Activated T-helper 1 cell treated with anti-CD3 and anti-CD28 coated beads, Interleukin-2, amount 50 U/mL, for 16 hours (primary cell): ENCODE measurements around the gene MAGOHB.
"Not testable (repeated sequence)": the region's sequence is repeated elsewhere in the genome, so short reads cannot be mapped to it uniquely, and the experiment has no call there.

Experiments used
- DNase-seq, 2 donors: peaks; one replicate each; pipeline ENCODE4 v3.0.0-alpha.2; 2020; ENCODE audit warnings: low read depth in 1 of 2, low spot score in 1 of 2

Gene MAGOHB

GRCh38 chr12:10612984-10613348 lies 443 bp downstream of the MAGOHB start:
- no peak for DNase-seq

GRCh38 chr12:10612110-10612509 lies 1.3 kb downstream of the MAGOHB start:
- no peak for DNase-seq

GRCh38 chr12:10611258-10611657 lies 2.2 kb downstream of the MAGOHB start:
- not testable (repeated sequence) for DNase-seq

GRCh38 chr12:10610188-10610587 lies 3.2 kb downstream of the MAGOHB start:
- DNase-seq: no peak

GRCh38 chr12:10607885-10608458 lies 5.4 kb downstream of the MAGOHB start:
- DNase-seq: no peak

GRCh38 chr12:10601860-10602259 lies 11.5 kb downstream of the MAGOHB start:
- no peak for DNase-seq

GRCh38 chr12:10600988-10601387 lies 12.4 kb downstream of the MAGOHB start:
- no peak for DNase-seq

GRCh38 chr12:10595881-10596280 lies 17.5 kb downstream of the MAGOHB start:
- DNase-seq: no peak

GRCh38 chr12:10590966-10591365 lies 22.4 kb downstream of the MAGOHB start:
- no peak for DNase-seq

- DNase-seq: no peak
Measured at GRCh38 chr12:10584415-10584814, 29.0 kb downstream of the MAGOHB start.

GRCh38 chr12:10582704-10583103 lies 30.7 kb downstream of the MAGOHB start:
- DNase-seq: no peak

GRCh38 chr12:10582133-10582532 lies 31.3 kb downstream of the MAGOHB start:
- not testable (repeated sequence) for DNase-seq

GRCh38 chr12:10574307-10574706 lies 39.1 kb downstream of the MAGOHB start:
- DNase-seq: no peak

GRCh38 chr12:10572021-10572490 lies 41.4 kb downstream of the MAGOHB start:
- not testable (repeated sequence) for DNase-seq

GRCh38 chr12:10571141-10571540 lies 42.3 kb downstream of the MAGOHB start:
- DNase-seq: no peak

- no peak for DNase-seq
Measured at GRCh38 chr12:10567813-10568212, 45.6 kb downstream of the MAGOHB start.

- DNase-seq: no peak
Measured at GRCh38 chr12:10563966-10564365, 49.4 kb downstream of the MAGOHB start.

GRCh38 chr12:10563002-10563401 lies 50.4 kb downstream of the MAGOHB start:
- DNase-seq: no peak

- DNase-seq: no peak
Measured at GRCh38 chr12:10562306-10562933, 51.0 kb downstream of the MAGOHB start.

- DNase-seq: no peak
Measured at GRCh38 chr12:10559244-10559643, 54.2 kb downstream of the MAGOHB start.

- no peak for DNase-seq
Measured at GRCh38 chr12:10558789-10559188, 54.6 kb downstream of the MAGOHB start.

GRCh38 chr12:10558301-10558700 lies 55.1 kb downstream of the MAGOHB start:
- no peak for DNase-seq

GRCh38 chr12:10557766-10558165 lies 55.6 kb downstream of the MAGOHB start:
- DNase-seq: no peak
